PFSK-1 (cell line): Measurements from ENCODE around the gene NDFIP1.

Source experiments
- POLR2AphosphoS5 ChIP-seq: IDR thresholded peaks from 2 replicates; pipeline ENCODE4 v1.6.1; 2012; ENCODE audit warnings: low read depth, mild to moderate bottlenecking, control low read depth, low read length, moderate library complexity
- TAF1 ChIP-seq: IDR thresholded peaks from 2 replicates; pipeline ENCODE4 v1.6.1; 2012; ENCODE audit warnings: low read length, control low read depth, borderline replicate concordance; ENCODE audit not compliant: insufficient read depth
- TF ChIP-seq, protein P1 (sequence below), 2 experiments: IDR thresholded peaks; 2 replicates each; pipeline versions ENCODE4 v1.6.1 to v1.8.0; 2011 to 2012; ENCODE audit warnings: low read depth in 2 of 2, low read length in 2 of 2, control low read depth in 1 of 2, inconsistent platforms in 1 of 2, mild to moderate bottlenecking in 1 of 2, moderate library complexity in 1 of 2; ENCODE audit not compliant: insufficient read depth in 1 of 2

- TF ChIP-seq, protein P1, sequence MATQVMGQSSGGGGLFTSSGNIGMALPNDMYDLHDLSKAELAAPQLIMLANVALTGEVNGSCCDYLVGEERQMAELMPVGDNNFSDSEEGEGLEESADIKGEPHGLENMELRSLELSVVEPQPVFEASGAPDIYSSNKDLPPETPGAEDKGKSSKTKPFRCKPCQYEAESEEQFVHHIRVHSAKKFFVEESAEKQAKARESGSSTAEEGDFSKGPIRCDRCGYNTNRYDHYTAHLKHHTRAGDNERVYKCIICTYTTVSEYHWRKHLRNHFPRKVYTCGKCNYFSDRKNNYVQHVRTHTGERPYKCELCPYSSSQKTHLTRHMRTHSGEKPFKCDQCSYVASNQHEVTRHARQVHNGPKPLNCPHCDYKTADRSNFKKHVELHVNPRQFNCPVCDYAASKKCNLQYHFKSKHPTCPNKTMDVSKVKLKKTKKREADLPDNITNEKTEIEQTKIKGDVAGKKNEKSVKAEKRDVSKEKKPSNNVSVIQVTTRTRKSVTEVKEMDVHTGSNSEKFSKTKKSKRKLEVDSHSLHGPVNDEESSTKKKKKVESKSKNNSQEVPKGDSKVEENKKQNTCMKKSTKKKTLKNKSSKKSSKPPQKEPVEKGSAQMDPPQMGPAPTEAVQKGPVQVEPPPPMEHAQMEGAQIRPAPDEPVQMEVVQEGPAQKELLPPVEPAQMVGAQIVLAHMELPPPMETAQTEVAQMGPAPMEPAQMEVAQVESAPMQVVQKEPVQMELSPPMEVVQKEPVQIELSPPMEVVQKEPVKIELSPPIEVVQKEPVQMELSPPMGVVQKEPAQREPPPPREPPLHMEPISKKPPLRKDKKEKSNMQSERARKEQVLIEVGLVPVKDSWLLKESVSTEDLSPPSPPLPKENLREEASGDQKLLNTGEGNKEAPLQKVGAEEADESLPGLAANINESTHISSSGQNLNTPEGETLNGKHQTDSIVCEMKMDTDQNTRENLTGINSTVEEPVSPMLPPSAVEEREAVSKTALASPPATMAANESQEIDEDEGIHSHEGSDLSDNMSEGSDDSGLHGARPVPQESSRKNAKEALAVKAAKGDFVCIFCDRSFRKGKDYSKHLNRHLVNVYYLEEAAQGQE (IDR thresholded peaks at IDR 0.05; ENCODE audit: insufficient read depth in 1 of 2, low read depth in 2 of 2, low read length in 2 of 2), result no peak
- no peak for TF ChIP-seq POLR2AphosphoS5
- no peak for TF ChIP-seq TAF1
Measured at GRCh38 chr5:142086679-142087078, 21.9 kb upstream of the NDFIP1 start.
